Renal cortex interstitium (tissue), 11 donors: Measurements from ENCODE around the gene HINT2. TPM values are rescaled to one million over a fixed set of nuclear protein-coding genes. Genes with fewer than 3 reads are reported as not detected.
A peak's percentile ranks its signal among the peaks of the same experiment; 100 is the strongest.

ENCODE experiments used
- DNase-seq, 11 donors: peaks; one replicate each; pipeline ENCODE4 v3.0.0-alpha.2; 2013; ENCODE audit warnings: low read depth in 9 of 11, low spot score in 4 of 11; ENCODE audit errors: extremely low read depth in 1 of 11
- polyA plus RNA-seq, 3 donors: library from polyadenylated mRNA; unstranded; fragments of 120-200 nt; gene quantifications; one replicate each; pipeline ENCODE4 v1.2.1, GENCODE V29; 2013; ENCODE audit not compliant: insufficient read length in 3 of 3

The HINT2 gene
- polyA plus RNA-seq, 3 donors, result 50.5 to 60.3 (median 58.2) TPM

DNA sequence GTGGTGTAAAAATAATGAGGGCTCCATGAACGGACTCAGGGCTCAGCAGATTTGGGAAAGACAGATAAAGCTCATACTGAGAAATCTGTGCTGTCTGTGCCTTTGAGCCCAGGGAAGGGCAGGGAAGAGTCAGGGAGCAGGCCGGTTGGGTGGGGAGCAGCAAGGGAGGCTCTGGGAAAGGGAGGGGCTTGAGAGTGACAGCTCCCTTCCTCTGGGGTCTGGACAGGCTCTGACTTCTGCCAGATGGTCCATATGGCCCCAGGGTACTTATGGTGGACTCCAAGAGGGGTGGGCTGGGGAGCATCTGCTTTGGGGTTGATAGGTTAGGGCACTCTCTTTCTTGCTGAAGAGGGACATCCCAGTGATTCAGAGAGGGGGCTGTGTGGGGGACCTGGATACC is 21.4 kb downstream of the HINT2 start:
- DNase-seq, result no peak

DNA sequence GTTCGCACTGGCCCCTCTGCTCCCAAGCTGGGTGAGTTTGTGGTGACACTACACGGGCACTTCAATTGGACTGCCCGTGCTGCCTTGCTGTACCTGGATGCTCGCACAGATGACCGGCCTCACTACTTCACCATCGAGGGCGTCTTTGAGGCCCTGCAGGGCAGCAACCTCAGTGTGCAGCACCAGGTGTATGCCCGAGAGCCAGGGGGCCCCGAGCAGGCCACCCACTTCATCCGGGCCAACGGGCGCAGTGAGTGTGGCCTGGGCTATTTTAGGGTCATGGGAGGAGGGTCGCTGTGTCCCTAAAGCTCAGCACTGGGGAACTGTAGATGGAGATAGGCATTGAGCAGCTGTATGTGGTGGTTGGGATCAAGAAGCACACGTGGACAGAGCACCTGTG is 22.0 kb downstream of the HINT2 start:
- no peak for DNase-seq

DNA sequence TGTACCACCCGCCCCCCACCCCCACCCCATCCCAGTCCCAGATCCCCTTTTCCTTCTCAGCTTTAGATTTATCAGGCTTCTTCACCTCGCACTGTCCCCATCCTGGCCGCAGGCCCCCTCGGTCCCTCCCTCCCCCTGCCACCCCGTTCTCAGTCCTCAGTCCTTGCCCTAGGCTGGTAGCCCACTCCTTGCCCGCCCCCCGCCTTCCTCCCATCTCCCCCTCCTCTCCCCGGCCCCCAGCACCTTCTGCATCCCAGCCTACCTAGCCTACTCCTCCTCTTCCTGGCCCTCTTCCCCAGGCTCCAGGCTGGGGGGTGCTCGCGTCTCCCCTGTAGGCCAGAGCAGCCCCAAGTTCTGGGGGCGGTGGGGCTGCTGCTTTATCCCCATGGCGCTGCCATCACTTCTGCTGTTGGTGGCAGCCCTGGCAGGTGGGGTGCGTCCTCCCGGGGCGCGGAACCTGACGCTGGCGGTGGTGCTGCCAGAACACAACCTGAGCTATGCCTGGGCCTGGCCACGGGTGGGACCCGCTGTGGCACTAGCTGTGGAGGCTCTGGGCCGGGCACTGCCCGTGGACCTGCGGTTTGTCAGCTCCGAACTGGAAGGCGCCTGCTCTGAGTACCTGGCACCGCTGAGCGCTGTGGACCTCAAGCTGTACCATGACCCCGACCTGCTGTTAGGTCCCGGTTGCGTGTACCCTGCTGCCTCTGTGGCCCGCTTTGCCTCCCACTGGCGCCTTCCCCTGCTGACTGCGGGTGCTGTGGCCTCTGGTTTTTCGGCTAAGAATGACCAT is 22.6 kb downstream of the HINT2 start:
- no peak for DNase-seq

DNA sequence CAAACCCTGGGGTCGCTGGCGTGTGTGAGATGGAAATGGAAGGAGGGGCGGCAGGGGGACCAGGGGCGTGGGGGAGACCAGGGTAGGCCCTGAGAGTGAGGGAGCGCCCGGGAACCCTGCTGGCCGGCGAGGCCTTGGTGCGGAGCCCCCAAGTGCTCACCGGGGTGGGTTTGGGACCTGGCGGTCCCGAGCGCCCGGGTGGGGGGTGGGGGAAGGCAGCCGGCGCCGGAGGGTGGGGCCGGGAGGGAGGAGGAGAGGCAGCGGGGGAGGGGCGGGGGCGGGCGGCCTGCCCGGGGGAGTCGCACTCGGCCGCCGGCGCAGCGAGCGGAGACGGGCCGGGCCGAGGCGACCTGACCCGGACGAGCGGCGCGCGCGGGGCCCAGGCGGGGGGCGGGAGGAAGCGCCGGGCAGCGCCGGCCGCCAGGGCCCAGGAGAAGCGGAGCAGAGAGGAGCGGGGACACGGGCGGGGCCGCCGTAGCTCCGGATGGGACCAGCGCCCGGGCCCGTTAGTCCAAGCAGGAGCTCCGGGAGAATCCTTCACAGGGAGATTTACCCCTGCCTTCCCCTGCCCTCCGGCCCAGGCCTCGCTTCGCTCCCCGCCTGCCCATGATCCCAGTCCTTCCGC is 23.4 kb downstream of the HINT2 start, which contains the start of gene NPR2:
NPR2 (plus strand) TSS at position 295 of the 625 bp plus-strand sequence. CDS start 818 bp downstream, outside the sequence.
- no peak for DNase-seq

DNA sequence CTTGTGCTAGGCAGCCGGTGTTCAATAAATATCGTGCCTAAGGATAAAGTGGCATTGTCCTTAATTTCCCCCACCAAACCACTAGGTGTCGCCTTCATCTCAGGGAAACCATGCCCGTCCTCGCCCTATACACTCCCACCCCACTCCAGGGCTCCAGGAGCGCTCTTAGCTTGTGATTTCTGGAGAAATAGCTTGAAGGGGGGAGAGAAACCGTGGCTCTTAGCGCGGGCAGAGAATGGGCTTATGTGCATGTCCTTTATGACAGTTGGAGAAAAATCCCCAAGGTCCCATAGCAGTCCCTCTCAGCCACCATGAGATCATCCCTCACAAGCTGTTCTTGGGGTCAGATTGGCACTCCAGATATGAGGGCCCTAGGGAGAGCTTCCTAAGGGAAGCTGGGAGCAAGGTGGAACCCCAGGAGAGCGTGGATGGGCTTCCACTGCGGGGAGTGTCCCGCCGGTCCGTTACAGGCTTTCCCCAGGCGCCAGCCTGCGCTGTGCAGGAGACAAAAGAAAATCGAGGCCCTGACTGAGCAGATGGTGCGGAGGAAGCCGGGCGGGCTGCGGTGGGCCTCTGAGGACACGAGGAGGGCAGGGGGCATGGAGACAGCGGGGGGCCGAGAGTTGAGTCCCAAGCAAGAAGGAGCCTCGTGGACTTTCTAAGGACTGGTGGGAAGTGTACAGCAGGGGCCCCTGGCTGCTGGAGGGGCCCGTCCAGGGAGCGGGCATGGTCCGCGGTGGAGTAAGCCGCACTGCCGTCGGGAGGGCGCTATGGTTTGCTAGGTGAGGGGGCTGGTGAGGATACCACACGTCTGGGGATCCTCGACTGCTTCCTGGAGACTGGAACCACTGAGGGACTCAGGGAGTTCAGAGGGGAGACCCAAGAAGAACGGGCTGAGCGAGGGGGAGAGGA is 24.2 kb downstream of the HINT2 start:
- DNase-seq, result peak in 9 of 11 donors; percentile 59 to 86 (median 75)

DNA sequence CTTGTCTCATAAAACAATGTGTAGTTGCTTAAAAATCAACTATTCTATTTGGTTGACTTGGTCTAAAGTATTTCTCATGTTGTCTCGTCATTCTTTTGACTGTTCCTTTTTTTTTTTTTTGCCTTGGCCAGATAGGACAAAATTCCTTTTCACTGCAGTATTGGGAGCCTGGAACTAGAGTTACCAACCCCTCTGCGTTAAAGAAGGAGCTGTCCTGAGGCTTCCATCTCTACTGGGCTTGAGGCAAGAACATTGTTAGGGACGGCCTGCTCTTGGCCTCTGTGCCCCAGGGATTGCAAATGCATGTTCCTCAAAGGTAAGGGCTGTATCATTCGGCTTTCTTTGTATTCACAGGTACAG is 24.8 kb downstream of the HINT2 start:
- no peak for DNase-seq

DNA sequence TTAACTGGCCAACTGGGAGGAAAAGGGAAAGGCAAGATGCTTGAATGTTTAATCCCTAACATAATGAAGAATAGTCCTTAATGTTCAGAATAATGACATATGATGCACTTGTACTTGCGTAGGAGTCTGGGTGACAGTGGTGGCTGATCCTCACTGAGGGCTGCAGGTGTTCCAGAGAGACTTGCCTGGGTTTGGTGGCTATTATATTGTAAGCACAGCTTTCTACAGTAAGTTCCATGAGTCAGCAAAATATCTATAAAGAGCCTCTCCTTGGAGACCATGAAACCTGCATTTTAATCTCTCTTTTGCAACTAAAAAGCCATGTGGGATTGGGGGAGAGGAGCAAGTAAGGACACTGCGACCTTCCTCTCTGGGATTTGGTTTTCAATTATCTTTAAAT is 25.3 kb downstream of the HINT2 start:
- DNase-seq, result no peak

DNA sequence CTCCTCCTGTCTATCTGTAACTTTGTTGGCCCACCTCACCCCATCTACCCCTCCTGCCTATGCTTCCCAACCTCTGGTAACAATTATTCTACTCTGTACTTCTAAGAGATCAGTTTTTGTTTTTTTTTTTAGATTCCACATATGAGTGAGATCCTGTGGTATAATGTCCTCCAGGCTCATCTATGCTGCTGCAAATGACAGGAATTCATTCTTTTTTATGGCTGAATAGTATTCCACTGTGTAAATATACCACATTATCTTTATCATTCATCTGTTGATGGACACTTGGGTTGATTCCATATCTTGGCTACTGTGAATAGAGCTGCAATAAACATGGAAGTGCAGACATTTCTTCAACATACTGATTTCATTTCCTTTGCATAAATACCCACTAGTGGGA is 31.4 kb downstream of the HINT2 start:
- no peak for DNase-seq

DNA sequence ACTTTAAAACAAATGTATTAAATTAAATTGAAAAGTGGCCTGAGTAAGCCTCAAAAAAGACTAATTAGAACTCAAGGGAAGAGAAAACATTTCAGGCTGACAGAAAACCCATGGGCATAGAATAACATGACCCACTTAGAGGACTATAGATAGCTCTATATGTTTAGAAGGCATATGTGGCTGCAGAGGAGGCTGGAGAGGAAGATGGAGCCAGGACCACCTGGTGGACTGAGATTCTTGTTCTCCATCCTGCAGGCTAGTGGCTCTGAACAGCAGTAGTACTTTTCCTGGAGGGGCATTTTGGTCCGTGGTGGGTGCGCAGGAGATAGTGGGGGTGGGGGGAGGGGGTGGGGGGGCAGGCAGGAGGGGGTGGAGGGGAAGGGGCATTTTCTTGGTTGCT is 33.8 kb downstream of the HINT2 start:
- DNase-seq, result no peak

DNA sequence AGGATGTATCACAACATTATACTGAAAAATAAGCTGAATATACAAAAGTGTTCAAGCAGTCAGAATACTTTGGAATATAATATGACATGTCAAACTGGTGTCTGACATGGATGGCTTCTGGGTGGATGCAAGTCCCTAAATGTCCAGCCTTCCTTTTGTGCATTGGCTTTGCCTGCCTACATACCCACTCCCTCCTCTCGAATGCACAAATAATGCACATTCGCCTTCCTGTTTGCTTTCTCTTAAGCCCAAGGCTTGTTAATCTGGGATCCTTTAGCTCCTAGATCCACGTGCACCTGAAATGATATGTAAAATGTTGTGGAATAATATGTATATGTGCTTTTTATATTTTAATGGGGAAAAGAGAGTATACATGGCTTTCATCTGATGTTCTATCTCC is 36.3 kb downstream of the HINT2 start:
- no peak for DNase-seq

DNA sequence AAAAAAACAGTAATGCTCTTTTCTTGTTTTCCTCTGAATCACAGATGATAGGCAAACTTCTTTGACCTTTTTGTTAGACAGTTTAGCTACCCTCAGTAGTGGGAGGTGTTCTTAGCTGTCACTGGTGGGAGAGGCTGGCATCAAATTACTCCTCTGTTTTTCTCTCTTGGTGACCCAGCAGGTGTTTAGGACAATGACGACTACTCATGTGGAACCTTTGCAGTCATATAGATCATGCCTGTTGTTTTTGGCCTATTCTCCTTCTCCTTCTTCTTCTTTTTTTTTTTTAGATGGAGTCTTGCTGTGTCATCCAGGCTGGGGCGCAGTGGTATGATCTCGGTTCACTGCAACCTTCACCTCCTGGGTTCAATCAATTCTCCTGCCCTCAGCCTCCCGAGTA is 38.8 kb downstream of the HINT2 start:
- DNase-seq, result peak in 2 of 11 donors; percentile 67 to 76

DNA sequence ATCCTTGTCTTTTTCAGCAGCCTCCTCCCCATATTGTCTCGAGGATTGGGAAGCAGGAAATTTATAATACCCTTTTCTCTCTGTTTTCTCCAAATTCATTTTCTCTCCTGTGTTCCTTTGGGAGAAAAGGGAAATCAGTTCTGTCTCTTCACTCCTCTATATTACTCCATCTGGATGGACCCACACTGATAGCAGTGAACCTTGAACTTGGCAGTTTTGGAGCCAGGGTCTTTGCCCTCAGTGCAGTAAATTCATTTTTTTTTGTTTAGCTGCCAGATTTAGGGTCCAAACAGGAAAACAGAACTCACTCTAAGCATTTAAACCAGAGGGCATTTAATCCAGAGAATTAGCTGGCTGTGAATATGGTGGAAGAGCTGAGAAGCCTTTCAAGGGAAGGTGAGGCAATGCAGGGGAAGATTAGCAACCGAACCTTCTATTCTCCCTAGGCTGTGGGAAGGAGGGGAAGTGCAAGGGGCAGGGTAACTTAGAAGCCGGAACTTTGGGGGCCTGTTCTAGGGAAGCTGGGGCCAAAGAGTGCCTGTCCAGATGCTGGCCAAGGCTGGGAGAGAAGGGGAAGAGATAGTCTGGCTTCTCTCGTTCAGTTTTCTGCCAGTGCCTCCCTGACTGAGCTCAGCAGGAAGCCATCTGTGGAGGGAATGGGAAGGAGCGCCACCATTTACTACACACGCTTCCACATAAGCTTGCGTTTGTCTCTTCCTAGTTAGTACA is 39.8 kb downstream of the HINT2 start:
- no peak for DNase-seq

DNA sequence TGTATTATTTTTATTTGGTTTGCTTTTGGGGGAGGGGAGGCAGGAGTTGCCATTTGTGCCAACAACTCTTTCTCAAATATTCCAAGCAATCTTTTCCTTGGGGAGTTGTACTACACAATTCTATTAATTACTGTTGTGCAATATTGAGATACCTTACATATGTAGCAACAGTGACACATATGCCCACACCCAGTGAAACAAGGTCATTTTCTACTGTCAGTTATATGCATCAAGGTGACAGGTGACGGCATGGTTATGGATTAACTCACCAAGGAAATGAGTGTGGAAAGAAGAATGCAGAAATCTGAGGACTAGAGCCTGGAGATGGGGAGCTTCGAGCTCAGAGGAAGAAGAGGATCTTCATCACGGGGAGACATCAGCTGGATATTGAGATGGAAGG is 42.9 kb downstream of the HINT2 start:
- DNase-seq, result no peak

DNA sequence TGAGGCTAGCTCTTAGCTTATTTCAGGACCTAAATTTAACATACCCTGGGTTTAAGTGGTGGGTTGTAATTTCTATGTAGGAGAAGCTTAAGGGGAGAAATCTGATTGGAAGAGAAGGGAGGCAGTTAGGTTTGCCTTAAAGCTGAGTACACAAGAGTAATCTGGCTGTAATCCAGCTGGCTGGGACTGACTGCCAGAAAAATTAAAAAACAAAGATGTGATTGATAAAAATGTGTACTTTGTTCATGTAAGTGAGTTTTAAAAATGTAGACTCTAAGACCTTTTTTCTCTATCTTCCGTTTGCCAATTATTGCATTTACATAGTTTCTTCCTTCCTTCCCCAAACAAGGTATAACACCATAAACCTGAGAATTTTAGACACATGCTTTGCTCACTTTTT is 43.3 kb downstream of the HINT2 start:
- DNase-seq, result no peak

DNA sequence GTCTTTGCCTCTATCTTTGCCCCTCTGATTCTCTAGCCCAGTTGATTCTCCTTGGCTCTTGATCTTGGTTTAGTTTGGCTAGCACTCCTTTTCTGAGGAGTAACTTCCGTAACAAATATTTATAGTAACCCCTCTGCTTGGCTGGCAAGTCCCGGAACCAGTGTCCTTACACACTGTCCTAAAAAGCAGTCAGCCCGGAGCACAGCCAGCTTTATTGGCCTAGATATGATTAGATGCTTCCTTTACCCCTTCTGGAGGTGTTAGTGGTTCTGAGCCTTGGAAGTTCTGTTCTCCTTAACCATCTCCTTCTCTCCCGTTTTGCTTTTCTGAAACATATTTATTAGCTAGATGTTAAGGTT is 43.8 kb downstream of the HINT2 start:
- no peak for DNase-seq

DNA sequence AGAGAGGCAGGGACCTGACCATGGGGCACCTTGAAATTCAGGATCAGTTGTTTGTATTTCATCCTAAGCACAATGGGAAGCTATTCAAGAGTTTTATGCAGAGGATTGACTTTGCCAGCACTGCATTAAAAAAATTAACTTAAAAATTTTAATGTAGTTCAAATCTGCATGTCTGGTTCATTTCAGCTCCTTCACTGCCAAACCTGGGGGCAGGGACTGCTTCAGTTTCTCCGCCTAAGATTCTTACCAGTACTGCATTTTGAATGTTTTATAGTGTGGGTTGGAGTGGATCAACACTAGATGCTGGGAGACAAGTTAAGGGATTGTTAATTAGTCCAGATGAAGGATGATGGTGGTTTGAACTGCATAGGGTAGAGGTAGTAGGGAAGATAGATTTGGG is 45.1 kb downstream of the HINT2 start:
- no peak for DNase-seq

DNA sequence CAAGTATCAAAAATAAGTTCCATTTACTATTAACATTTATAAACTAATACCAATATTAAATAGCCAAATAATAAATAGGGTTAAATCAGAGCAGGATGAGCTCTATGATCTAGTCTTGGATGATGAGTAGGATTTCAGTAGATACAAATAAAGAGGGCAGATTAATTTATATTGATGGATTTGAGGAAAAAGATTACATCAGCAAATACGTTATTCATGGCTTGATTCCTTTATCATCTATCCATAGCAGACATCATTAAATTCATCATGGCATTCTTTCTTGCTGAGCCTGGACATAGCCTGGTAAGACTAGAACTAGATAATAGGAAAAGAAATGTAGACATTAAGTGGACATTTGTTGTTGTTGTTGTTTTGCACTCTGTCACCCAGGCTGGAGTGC is 47.4 kb downstream of the HINT2 start:
- DNase-seq, result no peak

DNA sequence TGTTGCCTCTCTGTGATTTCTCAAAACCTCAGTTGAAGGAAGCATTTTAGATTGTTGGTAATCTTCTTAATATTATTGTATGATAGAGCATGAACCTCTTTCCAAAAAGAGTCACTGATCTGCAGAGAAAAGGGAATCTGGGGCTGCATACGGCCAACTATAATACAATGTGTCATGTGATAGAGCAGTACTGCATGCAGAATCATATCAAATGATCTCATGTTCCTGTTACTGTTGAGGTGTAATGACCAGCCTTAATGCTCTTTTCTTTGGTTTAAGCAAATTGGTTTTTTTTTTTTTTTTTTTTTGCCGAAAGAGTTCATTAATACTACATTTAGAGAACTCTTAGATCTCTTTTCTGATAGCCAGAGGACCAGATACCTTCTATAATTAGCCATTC is 47.8 kb downstream of the HINT2 start:
- no peak for DNase-seq

DNA sequence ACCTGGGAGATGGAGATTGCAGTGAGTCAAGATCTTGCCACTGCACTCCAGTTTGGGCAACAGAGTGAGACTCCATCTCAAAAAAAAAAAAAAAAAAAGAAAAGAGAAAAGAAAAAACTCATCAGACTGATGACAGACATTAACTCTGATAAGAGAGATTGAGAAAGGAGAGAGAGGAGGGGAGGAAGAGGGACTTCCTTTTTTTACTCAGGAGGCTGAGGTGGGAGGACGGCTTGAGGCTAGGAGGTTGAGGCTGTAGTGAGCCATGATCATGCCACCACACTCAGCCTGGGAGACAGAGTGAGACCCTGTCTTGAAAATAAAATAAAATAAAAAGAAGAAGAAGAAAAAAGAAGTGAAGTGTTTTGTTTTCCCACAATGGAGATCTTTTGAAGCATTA is 51.0 kb downstream of the HINT2 start:
- DNase-seq, result no peak
